ENCODE results near the gene GOLM1.

The GOLM1 gene

DNA sequence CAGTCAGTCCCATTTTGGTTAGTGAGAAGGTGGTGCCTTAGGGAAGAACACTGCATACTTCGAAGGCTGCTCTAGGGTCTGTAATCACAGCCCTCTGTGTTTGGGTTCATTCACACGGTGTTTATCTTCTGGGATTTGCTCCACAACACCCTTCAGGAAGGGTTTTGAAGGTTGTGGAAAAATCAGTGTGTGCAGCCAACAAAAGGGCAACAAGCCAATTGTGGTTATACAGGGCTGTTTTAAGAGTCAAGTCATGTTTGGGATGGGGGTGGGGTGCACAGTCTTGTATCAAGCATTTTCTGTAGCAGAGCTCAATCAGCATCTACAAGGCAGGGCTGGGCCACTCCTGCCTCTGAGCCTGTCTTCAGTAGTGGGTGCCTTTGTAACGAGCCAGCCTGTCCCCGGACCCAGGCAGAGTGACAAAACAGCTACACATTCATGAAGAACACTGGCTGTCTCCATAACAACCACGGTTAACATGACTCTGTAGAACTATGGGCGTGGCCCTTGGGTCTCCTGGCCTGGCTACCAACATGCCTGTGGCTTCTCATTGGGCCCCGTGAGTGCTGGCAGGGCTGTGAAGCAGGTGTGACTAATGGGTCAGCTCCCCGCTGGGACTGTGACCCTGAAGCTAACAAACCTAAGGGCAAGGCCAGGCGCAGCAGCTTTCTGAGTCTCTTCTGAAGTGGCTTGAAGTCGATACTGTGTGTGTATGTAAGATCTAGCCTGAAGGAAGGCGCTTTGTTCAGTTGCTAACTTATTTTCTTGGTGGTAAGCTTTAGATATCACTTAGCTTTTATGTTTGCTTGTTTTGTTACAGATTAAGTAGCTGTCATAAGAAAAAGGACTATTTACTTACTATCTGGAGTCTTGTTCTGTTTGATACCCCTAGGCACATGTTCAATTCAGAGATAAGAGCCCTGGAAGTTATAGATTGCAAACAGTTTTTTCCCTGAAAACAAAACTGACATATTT is 27.9 kb upstream of the GOLM1 start:
- H3K4me3 ChIP-seq (ENCODE audit: low read depth, low read length) = no peak overlapping the region
- TF ChIP-seq, protein P1, sequence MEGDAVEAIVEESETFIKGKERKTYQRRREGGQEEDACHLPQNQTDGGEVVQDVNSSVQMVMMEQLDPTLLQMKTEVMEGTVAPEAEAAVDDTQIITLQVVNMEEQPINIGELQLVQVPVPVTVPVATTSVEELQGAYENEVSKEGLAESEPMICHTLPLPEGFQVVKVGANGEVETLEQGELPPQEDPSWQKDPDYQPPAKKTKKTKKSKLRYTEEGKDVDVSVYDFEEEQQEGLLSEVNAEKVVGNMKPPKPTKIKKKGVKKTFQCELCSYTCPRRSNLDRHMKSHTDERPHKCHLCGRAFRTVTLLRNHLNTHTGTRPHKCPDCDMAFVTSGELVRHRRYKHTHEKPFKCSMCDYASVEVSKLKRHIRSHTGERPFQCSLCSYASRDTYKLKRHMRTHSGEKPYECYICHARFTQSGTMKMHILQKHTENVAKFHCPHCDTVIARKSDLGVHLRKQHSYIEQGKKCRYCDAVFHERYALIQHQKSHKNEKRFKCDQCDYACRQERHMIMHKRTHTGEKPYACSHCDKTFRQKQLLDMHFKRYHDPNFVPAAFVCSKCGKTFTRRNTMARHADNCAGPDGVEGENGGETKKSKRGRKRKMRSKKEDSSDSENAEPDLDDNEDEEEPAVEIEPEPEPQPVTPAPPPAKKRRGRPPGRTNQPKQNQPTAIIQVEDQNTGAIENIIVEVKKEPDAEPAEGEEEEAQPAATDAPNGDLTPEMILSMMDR (IDR thresholded peaks at IDR 0.05; ENCODE audit: low read depth, low read length) = no peak

DNA sequence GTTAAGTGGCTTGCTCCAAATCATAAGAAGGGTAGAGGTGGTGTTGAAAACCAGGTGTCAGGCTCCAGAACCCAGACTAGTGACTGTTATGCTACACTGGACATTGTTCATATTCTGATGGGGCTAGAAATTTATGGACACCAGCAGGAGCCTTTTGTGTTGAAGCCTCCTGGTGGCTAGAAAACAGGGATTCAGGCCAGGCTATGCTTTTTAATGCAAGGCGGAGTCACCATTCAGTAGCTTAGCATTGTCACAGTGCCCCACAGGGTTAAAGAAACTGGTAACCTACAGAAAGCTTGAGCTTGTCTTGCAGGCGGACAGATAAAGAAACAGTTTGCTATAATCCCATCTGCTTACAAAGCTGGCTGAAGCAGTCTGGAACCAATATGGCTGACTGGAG is 23.0 kb upstream of the GOLM1 start:
- TF ChIP-seq, protein P1 (IDR thresholded peaks at IDR 0.05; ENCODE audit: low read depth, low read length) = no peak
- H3K4me3 ChIP-seq (ENCODE audit: low read depth, low read length) = no peak overlapping the region

DNA sequence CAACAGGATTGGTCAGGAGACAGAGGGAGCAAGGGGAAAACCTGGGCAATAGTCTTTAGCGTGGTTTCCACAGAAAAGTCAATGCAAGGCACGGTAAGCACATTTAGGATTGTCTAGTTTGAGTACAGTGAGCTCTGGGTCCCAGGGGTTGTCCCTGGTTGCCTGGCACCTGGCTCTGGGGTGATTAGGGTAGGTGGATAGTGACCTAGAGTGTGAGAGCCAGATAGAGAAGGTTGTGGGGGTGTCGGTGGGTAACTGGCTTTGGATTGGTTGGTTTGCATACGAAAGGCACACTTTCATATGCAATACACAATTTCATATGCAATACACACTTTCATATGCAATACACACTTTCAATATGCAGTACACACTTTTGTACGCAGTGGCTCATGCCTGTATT is 20.1 kb upstream of the GOLM1 start:
- TF ChIP-seq, protein P1 (IDR thresholded peaks at IDR 0.05; ENCODE audit: low read depth, low read length) = no peak
- no peak overlapping the region for H3K4me3 ChIP-seq (ENCODE audit: low read depth, low read length)

DNA sequence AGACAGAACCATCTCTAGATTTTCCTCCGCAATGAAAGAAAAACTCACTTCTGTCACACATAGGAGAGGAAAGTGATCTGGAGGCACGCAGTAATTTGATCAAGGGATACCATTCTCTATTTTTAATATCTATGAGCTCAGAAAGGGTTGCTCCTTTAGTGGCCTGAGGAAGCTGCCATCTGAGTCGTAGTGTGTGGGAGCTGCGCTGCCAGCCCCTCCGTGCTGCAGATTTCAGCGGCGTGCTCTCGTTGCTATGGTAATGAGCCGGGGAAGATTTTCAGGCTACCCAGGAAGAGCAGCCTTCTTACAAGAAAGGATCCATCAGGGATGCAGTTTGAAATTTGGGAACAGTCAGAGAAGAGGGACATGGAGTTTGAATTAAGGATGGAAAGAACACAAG is 17.1 kb upstream of the GOLM1 start:
- TF ChIP-seq, protein P1 (IDR thresholded peaks at IDR 0.05; ENCODE audit: low read depth, low read length) = no peak
- no peak overlapping the region for H3K4me3 ChIP-seq (ENCODE audit: low read depth, low read length)

DNA sequence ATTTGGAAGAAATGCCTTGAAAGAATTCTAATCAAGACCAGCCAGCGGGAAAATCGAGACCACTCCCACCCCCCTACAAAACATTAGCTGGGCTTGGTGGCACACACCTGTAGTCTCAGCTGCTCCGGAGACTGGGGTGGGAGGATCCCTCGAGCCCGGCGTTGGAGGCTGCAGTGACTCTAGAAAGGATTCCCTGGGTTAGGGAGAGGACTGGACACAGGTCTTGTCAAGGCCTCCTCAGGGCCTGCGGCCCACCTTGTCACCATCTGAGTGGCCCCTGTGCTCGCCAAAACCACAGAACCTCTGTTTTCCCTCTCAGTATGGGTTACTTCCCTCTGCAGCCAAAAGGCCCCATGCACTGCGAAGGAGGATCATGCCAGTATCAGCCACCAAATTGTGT is 16.5 kb upstream of the GOLM1 start:
- TF ChIP-seq, protein P1 (IDR thresholded peaks at IDR 0.05; ENCODE audit: low read depth, low read length) = no peak
- no peak overlapping the region for H3K4me3 ChIP-seq (ENCODE audit: low read depth, low read length)

DNA sequence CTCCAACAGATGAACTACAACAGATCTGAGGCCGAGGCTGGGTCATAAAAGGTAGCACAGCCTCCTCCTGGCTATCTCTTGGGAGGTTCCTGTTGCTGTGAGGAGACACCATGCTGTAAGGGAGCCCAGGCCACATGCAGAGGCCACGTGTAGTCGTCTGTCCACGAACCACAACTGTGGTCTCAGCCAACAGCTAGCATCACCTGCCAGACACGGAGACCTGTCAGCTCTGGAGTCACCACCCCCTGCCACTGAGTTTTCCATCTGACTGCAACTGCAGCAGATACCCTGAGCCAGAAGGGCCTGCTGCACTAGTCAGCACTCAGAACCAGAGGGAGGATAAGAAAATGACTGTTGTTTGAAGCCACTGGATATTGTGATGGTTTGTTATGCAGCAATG is 12.7 kb upstream of the GOLM1 start:
- H3K4me3 ChIP-seq (ENCODE audit: low read depth, low read length) = no peak overlapping the region
- TF ChIP-seq, protein P1 (IDR thresholded peaks at IDR 0.05; ENCODE audit: low read depth, low read length) = no peak

DNA sequence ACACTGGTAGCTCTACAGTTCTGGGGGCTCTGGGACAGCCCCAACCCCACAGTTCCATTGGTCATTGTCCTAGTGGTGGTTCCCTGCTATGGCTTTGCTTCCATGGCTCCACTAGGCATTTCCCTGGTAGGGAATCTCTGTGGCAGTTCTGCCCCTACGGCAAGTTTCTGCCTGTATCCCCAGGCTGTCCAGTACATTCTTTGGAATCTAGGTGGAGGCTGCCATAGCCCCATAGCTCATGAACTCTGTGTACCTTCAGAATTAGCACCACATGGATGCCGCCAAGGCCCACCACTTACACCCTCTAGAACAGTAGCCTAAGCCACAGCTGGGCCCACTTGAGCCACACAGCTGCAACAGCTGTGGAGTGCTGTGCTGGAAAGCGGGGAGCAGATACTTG is 3.3 kb upstream of the GOLM1 start:
- TF ChIP-seq, protein P1 (IDR thresholded peaks at IDR 0.05; ENCODE audit: low read depth, low read length) = no peak
- no peak overlapping the region for H3K4me3 ChIP-seq (ENCODE audit: low read depth, low read length)

Measured in WI38 (cell line).